DMS 273 treated with DMSO at 0.1 percent for 48 hours (cell line): ENCODE measurements around the gene ADH6.
"Not testable (repeated sequence)": the region's sequence is repeated elsewhere in the genome, so short reads cannot be mapped to it uniquely, and the experiment has no call there.

Experiments used
- DNase-seq: peaks from one replicate; lab custom pipeline; 2025; lab: John Stamatoyannopoulos, UW

ADH6 gene

DNA sequence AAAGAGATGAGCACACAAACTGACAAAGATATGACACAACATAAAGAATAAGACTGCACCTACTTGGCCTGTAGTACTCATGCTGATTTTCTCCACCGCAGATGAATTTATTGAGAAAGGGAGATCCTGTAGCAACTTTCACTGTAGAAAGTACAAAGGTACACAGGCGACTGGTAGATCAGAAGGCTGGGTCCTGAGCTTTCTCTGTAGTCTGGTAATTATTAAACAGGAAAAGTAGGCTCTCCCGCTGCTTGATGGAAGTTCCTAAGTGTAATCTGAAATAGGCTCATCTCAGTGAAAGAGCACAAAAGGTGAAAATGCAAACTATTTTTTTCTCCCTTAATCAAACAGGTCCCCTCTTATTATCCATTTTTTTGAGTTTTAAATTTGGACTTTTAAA lies at the start of gene ADH6:
Gene ADH6, minus strand, starts transcription at position 175 of the 400 bp plus-strand sequence. Its CDS starts 94 bp downstream, at position 81.
- DNase-seq: no peak

DNA sequence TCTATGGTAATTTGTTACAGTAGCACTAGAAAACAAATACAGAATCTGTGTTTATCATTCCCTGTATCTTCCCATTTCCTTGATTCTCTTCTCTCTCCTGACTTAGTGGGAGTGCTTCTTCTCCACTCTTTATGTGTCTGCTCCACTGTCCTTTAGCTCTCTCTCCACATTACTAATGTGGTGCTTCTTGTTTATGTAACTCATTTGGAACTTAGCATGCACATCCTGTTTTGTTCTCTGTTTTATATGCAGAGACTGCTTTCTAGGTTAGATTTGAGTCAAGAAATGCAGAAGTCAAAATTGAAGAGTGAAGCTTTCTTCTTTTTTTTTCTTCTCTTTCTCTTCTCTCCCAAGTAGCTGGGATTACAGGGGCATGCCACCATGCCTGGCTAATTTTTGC lies 45.9 kb upstream of the ADH6 start:
- DNase-seq: no peak

DNA sequence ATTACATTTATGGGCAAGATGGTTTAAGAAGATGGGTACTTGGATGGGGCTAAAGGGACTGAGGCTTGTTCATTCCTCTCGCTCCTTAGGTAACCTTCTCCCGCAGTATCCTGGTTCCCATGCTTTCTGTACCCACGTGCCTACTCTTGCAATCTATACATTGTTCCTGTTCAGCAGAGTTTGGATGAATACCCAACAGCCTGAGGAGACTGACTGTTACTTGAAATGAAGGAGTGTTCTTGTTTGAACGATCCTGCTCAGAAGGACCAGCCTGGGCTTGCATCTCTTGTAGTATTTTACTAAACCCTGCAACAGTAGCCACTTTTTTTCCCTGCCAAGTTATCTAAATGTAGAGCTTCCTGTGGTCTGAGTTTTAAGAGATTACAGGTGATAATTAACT lies 33.7 kb upstream of the ADH6 start:
- no peak for DNase-seq

DNA sequence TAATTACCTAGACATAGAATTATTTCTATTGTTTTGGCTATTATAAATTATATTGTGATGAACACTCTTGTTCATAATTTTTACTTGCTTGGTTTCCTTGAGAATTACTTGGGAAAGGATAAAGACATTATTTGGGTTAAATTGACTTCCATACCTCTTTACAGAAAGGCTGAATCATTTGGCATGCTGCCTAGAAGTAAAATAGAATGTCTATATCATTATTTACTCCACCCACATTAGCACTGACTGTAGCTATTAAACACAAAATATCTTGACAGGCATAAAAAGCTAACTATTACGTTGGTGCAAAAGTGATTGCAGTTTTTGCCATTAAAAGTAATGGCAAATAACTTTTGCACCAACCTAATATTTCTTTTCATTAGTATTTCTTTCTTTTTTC lies 29.7 kb upstream of the ADH6 start:
- no peak for DNase-seq

DNA sequence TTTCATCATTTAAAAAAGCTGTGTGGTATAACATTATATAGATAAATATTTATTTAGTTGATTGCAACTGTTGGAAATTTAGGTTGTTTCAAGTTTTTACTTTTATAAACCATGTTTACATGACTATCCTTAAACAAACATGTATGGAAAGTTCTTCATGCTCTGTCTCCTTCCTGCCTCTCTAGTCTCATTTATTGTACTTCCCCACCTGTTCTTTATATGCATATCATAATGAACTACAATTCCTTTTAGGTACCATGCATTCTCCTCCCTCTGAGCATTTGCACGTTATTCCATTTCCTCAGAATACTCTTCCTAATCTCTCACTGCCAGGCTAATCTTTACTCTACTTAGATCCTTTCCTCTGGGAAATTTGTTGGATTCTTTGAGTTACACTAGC lies 16.9 kb upstream of the ADH6 start:
- no peak for DNase-seq

DNA sequence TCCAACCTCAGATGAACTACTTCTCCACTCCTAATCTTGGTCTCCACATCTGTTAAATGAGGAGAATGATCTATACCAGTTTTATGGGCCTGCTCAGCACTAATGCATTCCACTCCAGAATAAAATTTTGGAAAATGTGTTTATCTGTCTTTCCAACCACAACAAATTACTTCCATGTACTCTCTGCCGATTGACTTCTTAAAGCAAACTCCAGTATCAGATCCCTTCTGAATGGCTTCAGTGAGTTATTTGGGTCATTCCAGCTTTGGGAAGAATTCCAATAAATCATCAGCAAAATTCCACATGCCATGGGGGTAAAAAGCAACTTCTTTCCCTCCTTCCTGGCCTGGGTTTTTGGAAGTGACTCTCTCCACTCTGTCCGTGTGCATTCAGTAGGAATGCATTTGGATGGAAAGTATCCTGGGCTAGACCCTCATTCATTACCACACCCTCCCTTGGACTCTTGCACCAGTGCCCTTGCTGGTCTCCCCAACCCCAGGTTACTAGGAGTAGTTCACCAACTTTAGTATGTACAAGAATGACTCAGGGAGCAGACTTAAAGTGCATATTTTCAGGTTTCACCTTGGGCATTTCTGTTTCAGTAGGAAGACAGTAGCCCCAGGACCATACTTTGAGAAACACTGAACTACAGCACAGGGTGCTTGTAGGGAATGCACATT lies 15.4 kb upstream of the ADH6 start:
- DNase-seq: no peak

DNA sequence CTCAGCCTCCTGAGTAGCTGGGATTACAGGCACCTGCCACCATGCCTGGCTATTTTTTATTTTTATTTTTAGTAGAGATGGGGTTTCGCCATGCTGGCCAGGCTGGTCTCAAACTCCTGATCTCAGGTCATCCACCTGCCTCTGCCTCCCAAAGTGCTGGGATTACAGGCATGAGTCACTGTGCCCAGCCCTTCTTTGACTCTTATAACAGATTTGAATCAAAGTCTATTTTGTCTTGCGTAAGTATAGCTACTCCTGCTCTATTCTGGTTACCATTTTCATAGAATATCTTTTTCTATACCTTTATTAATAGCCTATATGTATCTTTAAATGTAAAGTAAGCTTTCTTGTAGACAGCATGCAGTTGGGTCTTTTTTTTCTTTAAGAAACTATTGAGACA lies 14.4 kb upstream of the ADH6 start:
- not testable (repeated sequence) for DNase-seq

DNA sequence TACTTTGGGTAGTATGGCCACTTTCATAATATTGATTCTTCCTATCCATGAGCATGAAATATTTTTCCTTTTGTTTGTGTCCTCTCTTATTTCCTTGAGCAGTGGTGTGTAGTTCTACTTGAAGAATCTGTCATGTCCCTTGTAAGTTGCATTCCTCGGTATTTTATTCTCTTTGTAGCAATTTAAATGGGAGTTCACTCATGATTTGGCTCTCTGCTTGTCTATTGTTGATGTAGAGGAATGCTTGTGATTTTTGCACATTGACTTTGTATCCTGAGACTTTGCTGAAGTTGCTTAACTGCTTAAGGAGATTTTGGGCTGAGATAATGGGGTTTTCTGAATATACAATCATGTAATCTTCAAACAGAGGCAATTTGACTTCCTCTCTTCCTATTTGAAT lies 9.7 kb upstream of the ADH6 start:
- DNase-seq: not testable (repeated sequence)

DNA sequence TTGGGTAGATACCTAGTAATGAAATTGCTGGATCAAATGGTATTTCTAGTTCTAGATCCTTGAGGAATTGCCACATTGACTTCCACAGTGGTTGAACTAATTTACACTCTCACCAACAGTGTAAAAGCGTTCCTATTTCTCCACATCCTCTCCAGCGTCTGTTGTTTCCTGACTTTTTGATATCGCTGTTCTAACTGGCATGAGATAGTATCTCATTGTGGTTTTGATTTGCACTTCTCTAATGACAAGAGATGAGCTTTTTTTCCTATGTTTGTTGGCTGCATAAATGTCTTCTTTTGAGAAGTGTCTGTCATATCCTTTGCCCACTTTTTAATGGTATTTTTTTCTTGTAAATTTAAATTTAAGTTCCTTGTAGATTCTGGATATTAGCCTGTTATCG lies 8.6 kb upstream of the ADH6 start:
- DNase-seq: not testable (repeated sequence)

DNA sequence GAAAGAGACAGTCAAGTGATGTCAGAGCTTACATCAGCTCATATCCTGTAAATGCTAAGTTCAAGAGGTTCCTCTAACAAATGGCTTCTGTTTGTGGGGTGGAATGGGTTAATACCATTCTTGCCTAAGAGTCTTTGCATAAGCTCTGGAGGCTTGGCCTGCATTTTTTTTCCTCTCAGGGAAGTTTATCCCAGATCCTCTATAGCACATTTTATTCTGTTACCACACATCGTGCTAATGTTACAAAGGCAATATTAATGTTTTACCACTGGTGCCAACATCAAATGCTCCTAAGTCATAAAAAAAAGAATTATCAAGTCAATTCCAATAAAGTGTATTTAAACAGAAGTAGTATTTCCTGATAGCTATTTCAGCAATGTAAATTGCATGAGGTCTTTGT lies 2.9 kb upstream of the ADH6 start:
- no peak for DNase-seq

DNA sequence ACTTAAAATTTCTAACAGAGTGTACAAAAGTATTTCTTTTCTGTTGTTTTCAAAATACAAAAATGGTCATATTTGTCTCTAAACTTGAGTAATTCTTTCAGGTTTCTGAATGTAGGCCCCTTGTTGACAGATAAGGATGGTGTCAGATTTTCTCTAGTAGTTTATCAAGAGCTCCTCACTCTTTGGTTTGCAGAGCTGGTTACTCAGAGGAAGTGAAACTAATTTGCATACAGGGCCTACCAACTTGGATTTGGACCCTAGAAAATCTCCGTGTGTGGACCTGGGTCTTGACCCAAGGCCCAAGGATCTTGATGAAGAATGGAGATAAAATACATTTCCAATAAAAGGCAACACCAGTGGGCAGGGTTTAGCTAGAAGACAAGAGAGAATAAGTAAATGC lies 433 bp upstream of the ADH6 start:
- no peak for DNase-seq

DNA sequence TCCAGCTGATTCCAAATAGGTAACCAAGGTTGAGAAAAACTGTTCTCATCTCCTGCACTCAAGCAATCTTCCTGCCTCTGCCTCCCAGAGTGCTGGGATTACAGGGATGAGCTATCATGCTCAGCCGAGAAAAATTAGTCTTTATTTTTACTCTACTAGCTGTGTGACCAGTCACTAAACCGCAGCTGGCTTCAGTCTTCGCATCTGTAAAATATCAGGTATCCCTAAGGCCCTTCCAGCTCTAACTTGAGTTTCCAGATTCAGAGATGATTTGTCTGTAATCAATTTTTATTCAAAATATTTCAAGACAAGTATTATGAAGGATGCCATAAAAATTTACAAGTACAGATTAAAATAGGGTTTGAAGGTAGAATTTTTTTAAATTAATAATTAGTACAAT lies 3.5 kb downstream of the ADH6 start:
- no peak for DNase-seq

DNA sequence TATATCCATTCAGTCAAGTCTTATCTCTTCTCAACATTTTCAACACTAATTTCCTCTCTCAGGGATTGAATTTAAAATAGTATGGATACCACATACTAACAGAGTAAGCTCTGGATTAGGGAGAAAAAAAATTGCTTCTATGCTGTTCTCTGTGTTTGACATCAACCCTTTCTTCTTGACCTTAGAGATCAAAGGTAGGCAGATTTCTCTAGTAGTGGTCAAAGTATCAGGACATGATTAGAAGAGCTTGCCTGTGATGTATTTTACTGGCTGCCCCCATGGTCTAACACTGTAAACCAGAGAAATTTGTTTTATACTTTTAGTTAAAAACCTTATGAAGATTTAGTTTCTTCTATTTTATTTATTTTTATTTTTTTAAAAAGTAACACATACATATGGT lies 8.3 kb downstream of the ADH6 start:
- no peak for DNase-seq

DNA sequence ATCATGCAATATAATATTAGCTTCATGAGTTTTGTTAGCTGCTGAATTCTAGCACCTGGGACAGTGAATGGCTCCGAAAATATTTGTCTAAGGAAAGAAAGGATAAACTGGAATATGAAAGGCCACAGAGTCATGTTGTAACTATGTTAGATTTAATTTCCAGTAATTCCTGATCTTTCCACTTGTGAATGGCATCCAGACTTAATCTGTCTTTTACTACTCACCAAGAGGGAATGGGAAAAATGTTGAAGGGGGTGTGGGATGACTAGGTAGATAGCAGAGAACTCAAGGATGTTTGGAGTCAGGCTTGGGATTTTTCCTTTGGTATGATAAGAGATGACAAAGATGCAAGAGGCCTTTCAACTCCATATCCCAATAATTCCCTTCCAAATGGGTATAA lies 9.4 kb downstream of the ADH6 start:
- no peak for DNase-seq

DNA sequence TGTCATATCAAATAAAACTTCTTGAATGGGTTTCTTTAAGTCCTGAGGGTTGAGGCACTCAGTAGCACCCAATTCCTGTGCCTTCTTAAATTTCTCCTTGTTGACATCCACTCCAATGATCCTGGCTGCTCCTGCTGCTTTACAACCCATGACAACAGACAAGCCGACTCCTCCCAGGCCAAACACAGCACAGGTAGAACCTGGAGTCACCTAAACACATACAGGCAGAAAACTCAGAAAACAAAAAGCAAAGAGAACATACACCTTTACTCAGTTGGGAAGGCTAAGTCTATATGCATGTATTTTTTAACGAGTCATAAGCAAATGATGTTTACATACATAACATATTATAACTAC lies 10.3 kb downstream of the ADH6 start:
- DNase-seq: no peak

DNA sequence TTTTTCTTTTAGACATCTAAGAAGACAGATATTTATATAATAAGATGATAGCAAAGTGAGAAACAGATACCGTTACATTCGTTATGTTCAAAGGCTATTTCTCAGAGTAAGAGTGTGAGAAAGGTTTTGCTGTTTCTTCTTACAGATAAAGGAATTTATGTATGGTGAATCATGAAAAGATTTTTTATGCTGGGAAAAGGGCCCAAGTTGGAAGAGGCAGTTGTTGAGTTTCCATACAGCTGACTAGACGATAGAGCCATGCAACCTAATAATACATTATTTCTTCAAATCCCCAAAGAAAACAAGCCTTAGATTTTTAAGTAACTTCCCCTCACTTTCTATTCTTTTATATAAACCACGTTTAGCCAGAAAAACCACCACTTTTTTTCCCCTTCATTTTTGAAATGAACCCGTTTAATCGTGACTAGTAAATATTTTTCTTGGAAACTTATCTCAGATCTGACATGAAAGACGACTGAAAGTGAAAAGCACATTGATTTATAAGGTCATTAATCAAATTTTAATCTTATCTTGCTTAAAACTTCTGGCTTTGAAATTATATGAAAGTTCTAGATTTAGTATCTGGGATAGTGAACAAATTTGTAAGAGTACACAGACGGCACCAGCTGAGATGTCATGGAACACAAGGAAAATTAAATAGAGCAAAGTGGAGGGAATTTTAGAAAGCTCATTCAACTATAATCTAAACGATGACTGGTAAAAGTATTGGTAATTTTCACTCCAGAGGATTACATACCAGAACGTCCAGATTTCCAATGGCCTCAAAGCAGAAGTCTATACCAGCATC lies 10.9 kb downstream of the ADH6 start:
- no peak for DNase-seq

DNA sequence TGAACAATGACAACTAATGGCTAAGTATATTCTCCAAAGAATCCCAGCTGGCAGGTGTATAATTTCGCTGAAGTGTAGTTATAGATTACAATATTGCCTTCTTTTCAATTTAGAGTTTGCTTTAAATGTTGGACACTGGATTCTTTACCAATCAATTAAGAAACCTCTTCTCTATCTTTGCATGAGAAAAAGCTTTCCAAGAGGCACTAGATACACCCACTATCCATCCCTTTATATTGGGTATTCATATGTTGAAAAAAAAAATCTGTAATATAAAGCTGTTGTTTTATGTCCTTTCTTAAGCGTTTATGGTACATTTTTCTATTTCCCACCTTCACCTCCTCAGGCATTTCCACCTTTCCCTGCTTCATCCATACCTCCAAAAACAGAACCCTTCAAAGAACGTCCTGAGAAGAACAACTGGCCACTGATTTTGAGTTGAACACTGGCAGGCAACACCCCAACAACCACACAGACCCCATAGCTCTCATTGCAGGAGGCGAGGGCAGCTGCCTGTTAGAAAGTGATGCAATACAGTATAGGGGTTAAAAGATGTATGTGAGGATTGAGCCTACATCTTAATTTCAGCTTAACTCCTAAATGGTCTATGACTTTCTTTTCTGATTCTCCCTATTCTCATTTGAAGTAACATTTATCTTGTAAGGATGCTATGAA lies 11.8 kb downstream of the ADH6 start:
- no peak for DNase-seq

DNA sequence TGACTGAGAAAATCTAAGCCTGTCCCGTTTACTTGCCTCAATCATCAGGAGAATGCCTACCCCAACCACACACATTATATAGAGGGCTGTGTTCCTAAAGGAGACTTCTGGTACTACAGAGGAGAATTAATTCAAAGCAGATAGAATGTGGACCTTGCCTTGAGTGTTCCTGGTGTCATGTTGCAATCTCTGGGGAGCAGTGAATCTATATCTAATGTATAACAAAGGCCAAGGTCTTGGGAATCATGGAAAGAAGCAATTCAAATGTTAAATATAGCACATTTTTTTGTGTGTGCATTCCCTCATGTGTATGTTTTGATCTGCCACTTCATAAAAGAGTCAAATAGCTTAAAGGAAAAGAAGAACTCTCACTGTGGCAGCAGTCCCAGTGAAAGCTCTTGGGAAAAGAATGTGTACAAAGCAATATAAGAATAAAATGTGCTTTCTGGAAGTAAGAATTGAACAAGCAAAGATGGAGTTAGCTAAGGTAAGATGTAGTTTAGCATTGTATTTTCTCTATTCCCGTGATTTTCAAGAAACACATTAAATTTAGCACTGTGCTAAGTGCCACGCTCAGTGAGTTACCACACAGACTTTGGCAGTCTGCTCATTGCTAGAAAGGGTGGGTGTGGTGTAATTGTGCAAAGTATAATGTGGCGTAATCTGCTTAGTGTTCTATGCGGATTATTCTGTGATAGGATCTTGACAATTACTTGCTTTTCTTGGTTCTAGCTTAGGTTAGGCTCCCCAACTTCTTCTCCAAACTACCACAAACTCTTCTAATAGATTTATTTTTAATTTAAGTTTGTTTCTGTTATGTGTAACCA lies 13.7 kb downstream of the ADH6 start:
- DNase-seq: peak; percentile 25

DNA sequence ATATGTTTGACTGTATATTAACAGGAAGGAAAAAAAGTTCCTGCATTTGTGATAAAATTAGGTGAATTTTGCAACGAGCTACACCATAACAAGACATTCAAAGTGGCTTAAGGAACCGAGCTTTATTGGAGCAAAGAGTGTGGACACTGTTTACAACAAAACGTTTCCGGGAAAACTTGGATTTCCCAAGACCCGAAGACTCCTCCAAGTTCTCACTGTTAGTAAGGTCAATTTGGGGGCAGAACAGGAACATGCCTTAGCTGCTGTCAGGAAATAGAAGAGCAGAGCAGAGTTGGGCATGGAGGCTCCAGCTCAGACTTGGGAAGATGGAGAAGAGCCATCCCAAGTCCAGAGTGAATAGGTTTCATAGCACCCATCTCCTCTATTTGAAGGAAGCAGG lies 16.5 kb downstream of the ADH6 start:
- no peak for DNase-seq

DNA sequence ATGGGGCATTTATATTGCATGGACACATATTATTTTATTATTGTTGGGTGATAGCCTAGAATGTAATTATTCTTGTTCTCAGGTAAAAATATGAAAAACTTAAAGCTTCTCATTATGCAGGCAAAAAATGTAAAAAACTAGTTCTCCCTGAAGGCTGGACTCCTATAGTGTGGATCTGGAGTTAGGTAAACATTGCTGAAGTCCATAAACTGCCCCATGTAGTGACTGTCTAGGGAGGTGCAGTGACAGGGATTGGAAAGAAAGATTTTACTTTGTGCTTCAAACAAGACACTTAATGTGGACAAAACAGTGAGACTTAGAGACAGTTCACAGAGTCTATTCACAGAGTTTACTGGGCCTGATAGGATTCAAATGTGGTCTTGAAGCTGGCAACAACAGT lies 17.0 kb downstream of the ADH6 start:
- DNase-seq: no peak

DNA sequence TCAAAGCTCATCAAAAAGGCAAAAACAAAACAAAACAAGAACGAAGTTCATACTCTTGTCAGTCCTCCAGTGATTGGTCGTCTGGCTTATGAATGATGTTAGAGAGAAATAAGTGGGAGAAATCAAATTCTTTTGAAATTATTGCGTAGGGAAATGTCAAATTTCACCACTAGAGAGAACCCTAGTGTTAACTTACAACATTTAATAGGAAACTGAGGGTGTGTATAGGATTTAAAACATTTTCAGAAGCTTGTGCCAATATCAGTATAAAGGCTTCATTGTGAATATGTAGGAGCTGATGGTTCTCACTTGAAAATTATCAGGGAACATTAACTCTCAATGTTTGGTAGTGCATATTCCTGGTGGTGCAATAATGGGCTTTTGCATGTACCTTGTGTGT lies 17.4 kb downstream of the ADH6 start:
- no peak for DNase-seq

DNA sequence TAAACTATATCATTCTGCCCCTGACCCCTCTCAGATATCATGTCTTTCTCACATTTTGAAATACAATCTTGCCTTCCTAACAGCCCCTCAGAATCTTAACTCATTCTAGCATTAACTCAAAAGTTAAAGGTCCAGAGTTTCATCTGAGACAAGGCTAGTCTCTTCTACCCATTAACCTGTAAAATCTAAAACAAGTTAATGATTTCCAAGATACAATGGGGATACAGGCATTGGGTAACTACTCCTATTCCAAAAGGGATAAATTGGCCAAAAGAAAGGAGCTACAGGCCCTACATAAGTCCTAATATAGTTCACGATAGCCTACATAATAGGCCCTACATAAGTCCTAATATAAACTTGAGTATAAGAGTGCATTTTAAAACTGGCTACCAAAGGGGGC lies 18.9 kb downstream of the ADH6 start:
- DNase-seq: no peak
